Tongue (tissue), 2 donors: ENCODE measurements around the gene EDNRA. TPM values are rescaled to one million over a fixed set of nuclear protein-coding genes. Genes with fewer than 3 reads are reported as not detected.

Experiments
- DNase-seq: peaks from one replicate; pipeline ENCODE4 v3.0.0-alpha.2; 2015
- total RNA-seq: library from RNA; depleted of rRNA; stranded (reverse); fragments of >200 nt; gene quantifications from one replicate; pipeline ENCODE4 v1.2.3, GENCODE V29; 2014

Gene EDNRA
- total RNA-seq, 1 donor from 2014 or later: 34.5 TPM

GRCh38 chr4:147498031-147498660 is 17.2 kb downstream of the EDNRA start:
- DNase-seq: peak; percentile 57

- no peak for DNase-seq
Measured at GRCh38 chr4:147508346-147508745, 27.4 kb downstream of the EDNRA start.

DNA sequence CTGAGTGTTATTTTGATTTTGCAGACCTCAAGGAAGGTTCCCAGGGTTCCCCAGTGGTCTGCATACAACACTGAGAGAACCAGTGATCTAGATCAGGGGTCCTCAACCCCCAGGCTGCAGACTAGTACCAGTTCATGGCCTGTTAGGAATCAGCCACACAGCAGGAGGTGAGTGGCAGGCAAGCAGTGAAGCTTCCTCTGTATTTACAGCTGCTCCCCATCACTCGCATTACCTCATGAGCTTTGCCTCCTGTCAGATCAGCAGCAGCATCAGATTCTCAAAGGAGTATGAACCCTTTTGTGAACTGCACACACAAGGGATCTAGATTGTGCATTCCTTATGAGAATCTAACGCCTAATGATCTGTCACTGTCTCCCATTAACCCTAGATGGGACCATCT is 28.5 kb downstream of the EDNRA start:
- no peak for DNase-seq

GRCh38 chr4:147510962-147511668 is 30.2 kb downstream of the EDNRA start:
- peak; percentile 21 for DNase-seq

DNA sequence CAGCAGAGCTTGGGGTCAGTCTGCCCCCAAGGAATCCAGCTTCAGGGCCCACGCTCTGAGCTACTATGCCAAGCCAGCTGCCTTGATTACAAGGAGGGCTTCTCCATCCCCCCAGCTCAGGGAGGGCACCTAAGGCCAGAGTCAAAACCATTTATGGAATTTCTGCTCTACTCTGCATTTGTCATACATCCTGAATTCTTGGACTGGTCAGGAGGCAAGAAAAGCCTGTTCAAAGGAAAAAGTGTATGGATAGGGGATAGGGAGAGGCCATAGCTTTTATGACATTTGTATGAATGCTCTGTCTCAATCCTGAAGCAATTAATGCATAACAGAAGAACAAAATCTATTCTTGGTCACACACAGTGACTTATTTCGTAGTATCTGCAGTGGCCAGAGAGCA is 32.2 kb downstream of the EDNRA start:
- no peak for DNase-seq

DNA sequence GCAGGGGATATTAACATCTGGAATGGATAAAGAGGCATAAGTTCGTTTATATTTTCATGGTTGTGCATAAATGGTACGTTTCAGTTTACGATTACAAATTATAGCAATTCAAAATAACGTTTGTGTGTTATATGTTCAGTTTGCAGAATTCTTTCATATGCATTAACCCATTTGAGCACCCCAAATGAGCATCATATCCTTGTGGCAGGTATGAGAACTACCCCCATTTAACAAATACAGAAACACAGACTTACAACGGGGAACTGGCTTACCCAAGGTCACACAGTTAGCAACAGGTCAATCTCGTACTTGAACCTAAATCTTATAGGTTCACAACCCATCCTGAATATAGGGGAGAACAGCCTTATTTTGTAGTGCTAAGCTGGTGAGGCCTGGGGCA is 33.1 kb downstream of the EDNRA start:
- DNase-seq: no peak

DNA sequence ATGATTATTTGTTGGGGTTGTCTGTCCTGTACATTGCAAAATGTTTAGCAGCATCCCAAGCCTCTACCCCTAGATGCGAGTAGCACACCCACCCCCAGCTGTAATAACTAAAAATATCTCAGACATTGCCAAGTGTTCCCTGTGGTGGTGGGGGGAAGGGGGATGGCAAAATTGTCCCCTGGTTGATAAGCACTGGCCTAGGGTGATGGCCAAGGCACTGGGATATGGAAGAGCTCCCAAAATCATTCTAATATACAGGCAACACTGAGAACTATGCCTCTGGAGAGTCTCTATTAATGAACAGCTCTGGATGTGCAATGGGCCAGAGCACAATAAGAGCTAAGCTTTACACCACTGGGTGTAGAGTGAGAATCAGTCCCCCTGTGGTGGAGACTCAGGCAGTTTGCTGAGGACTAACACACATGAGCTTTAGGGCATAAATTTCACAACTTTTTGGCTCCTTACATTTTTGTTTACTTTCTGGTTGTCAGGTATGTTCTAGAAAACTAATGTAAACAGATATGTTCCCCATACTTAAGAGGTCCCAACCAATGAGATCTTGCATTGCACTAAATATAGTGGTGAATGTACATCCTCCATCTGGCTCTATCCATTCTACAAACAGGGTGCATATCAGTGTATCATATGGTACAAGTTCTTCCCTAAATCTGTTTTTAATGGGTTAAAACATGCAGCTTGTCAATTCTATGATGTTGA is 34.5 kb downstream of the EDNRA start:
- no peak for DNase-seq

DNA sequence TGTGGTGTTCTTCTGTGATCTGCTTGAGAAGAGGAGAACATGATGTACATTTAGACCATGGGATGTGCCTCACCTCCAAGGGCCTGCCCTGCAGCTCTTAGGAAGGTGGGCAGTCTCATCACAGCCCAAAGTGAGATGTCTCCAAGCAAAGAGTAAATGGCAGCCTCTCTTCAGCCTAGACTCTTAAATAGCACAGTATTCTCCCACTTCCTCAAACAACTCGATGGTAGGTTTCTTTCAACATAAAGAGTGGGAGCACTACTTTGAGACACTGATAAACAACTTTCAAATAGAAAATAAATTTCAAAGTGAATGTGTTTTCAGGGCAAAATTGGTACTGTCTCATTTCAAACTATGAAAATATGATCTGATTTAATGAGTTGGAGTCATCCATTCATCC is 35.2 kb downstream of the EDNRA start:
- no peak for DNase-seq

DNA sequence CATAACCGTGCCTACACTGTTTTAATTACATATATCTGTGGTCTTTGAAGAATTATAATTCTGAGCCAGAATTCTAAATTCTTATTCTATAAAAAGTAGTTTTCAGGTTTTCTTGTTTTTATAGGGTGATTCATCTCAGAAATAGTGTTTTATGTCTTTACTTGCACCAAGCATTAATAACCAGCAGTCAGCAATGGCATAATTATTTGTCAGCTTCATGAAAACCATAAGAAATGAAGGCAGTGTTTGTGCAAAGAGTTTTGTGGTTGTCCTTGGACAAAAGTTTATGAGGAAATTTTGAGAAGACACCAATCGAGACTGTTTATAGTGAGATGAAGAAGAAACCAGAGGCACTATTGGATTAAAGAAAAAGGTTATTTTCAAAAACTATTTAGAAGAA is 37.2 kb downstream of the EDNRA start:
- DNase-seq: no peak

GRCh38 chr4:147518846-147519767 is 38.2 kb downstream of the EDNRA start:
- peak; percentile 54 for DNase-seq

GRCh38 chr4:147524601-147525000 is 43.7 kb downstream of the EDNRA start:
- no peak for DNase-seq

DNA sequence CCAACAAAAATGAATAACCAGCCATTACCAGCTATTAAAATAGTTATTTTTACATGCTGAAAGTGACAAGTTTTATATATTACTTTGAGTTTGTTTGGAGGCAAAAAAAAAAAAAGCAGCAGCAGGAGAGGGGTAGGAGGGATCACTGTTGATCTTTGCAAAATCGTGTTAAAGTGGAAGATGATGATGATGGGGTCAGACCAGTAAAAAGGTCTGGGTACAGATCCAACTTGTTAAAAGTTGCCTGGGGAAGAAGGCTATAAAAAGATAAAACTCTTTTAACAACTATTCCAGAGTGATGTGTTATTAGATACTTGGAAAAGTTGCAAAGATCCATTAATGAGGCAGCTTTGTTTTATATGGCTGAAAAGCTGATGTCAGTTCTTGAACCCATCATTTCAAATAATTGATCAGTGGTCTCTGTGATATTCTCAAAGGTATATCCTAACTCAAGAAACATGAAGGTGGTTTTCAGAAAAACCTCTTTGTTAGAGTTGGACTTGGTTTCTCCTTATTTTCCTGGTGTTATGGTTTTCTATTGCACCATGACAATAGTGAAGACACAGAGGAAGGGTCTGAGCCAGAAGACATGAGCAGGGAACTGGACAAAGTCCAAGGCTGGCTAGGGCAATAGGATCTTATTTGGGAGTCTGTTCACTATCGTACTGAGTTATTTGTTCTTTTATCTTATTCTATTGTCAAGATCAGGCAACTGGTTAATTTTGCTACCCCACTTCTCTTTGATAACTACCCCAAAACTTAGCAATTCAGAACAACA is 44.8 kb downstream of the EDNRA start:
- no peak for DNase-seq

- no peak for DNase-seq
Measured at GRCh38 chr4:147526272-147526654, 45.4 kb downstream of the EDNRA start.

DNA sequence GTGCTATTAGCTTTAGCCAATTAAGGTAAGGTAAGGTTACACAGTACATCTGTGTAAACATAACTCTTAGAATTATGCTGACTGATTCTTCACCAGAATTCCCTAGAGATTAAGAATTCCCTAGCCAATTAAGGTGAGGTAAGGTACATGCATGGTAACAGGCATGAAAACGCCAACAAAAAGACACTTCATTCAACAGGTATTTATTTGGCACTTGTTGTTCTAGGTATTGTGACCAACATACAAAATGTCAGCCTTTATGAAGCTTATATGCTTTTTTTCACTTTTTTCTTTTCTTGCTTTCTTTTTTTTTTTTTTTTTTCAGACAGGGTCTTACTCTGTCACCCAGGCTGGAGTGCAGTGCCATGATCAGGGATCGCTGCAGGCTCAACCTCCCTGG is 47.2 kb downstream of the EDNRA start:
- no peak for DNase-seq

DNA sequence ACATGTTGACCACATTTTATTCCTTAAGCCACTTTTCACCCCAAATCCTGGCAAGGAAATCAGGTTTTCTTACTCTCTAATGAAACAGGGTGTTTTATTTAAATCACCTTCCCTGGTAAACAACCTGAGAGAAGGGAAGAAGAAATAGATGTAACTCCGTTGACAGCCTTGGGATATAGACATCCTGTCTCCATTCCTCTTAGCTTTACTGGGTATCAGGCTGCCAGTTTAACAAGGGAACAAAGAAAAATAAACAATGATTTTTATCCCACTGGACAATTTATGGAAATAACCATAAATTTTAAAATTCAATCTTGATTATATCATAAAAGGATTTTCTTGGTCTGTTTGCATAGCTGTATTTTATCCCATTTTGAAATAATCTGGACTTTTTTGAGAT is 49.2 kb downstream of the EDNRA start:
- DNase-seq: no peak

- DNase-seq: no peak
Measured at GRCh38 chr4:147530723-147531122, 49.8 kb downstream of the EDNRA start.

DNA sequence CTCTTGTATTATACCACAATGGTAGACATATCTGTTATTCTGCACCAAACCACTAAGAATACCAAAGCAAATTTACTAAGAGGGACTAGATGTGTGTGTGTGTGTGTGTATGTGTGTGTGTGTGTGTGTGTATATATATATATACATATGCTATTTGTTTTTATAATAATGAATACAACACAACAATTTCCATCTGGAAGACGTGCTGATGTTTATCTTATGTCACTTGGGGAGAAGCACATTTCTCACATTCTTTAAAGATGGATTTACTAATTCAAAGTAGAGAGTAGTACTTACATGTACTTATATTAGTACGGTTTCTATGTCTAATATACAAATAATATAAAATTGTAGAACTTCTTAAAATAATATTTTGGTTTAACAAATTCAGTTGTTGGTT is 52.0 kb downstream of the EDNRA start:
- no peak for DNase-seq

GRCh38 chr4:147533331-147533730 is 52.4 kb downstream of the EDNRA start:
- DNase-seq: no peak

- DNase-seq: no peak
Measured at GRCh38 chr4:147535124-147535523, 54.2 kb downstream of the EDNRA start.

- DNase-seq: no peak
Measured at GRCh38 chr4:147538711-147539110, 57.8 kb downstream of the EDNRA start.

DNA sequence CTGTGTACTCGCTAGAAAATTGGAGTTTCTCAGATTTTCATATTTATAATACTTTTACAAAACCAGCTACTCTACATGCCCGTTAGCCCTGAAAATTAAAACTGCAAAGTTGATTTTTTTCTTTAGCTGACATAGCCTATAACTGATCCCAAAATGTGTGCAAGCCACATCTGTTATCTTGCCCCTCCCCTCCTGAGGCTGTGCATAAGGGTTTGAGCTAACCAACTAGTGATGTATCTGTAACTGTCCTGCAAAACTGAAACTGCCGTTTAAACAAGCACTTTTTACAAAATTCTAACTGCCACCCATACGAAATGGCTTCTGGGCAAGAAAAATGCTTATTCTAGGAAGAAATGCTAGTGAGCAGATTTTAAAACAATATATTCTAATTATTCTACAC is 59.1 kb downstream of the EDNRA start:
- DNase-seq: no peak
